Measurements from ENCODE around the gene EPS8L1.

DNA sequence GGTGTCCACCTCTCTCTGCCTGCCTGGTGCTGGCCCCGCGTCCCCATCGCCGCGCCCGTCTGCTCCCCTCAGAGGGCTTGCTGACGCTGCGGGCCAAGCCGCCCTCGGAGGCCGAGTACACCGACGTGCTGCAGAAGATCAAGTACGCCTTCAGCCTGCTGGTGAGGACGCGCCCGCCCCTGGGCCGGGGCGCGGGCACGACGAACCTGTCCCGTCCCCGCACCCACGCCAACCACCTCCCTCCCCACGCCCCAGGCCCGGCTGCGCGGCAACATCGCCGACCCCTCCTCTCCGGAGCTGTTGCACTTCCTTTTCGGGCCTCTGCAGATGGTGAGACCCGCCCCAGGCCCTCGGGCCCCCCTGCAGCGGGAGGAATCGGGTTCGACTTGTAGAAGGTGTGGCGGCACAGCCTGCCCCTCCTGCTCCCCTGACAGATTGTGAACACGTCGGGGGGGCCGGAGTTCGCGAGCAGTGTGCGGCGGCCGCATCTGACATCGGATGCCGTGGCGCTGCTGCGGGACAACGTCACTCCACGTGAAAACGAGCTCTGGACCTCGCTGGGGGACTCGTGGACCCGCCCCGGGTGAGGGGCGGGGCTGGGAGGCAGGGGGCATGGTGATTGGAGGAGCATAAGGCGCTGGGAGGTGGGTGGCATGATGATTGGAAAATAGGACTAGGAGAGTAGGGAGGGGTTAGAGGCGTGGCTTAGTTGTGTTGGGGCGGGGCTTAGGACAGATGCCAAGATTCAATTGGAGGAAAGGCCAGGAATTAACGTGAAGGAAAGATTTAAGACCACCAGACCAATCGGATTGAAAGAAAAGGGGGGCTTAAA is 6.6 kb downstream of the EPS8L1 start:
- TF ChIP-seq, protein P1, sequence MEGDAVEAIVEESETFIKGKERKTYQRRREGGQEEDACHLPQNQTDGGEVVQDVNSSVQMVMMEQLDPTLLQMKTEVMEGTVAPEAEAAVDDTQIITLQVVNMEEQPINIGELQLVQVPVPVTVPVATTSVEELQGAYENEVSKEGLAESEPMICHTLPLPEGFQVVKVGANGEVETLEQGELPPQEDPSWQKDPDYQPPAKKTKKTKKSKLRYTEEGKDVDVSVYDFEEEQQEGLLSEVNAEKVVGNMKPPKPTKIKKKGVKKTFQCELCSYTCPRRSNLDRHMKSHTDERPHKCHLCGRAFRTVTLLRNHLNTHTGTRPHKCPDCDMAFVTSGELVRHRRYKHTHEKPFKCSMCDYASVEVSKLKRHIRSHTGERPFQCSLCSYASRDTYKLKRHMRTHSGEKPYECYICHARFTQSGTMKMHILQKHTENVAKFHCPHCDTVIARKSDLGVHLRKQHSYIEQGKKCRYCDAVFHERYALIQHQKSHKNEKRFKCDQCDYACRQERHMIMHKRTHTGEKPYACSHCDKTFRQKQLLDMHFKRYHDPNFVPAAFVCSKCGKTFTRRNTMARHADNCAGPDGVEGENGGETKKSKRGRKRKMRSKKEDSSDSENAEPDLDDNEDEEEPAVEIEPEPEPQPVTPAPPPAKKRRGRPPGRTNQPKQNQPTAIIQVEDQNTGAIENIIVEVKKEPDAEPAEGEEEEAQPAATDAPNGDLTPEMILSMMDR (IDR thresholded peaks at IDR 0.05) = no peak
- TF ChIP-seq POLR2A (IDR thresholded peaks at IDR 0.05) = no peak
- TF ChIP-seq POLR2AphosphoS5 (IDR thresholded peaks at IDR 0.05) = no peak
- no peak for TF ChIP-seq EP300 (IDR thresholded peaks at IDR 0.05)
